ENCODE results near the gene PDE8A. TPM values are rescaled to one million over a fixed set of nuclear protein-coding genes. Genes with fewer than 3 reads are reported as not detected.

The PDE8A gene
- total and polyA plus RNA-seq, 2 of the 13 experiments (the other 11 are each of a cell fraction or from before 2014, with no cell fraction given): 26.3 to 48.5 TPM

GRCh38 chr15:85063088-85063487 is 81.4 kb downstream of the PDE8A start (continued):
- no peak for TF ChIP-seq HMGXB4 (CRISPR knock-in tag; IDR thresholded peaks at IDR 0.05; ENCODE audit: borderline replicate concordance in 1 of 2, low read depth in 1 of 2)

GRCh38 chr15:85063522-85064079 is 81.9 kb downstream of the PDE8A start:
- in situ Hi-C loops (cut with HindIII; ENCODE audit: extremely low pct_ligation_motif_present, low pct_unique_long_range_greater_than_20kb): no loop called here
- Histone ChIP-seq H3K9ac (ENCODE audit: insufficient read depth, low read depth, low read length) (no peak overlapping the region), H2AFZ (ENCODE audit: low read length) (no peak overlapping the region), H3K27ac (ENCODE audit: extremely low read length, insufficient read depth, low read length) (no peak overlapping the region), H3K4me1 (ENCODE audit: insufficient read depth, low read length) (peaks cover 52% of the 10 kb centered on the region), H3K9me3 (ENCODE audit: low read length) (0 out of 2 replicates have a peak, but pooled peaks cover 5% of the 10 kb centered on the region), H3K27me3 (ENCODE audit: control insufficient read depth in 1 of 2, insufficient read depth in 2 of 2, low read length in 2 of 2) (no peaks in the 10 kb centered on the region), H3K4me2 (ENCODE audit: low read depth, low read length) (no peak overlapping the region), H4K20me1 (ENCODE audit: insufficient read depth, low read length) (no peaks in the 10 kb centered on the region), H3K79me2 (ENCODE audit: insufficient read depth, low read length) (peaks cover 57% of the 10 kb centered on the region), H3K36me3 (replicated peaks in 1 of 2; ENCODE audit: control insufficient read depth in 1 of 2, insufficient read depth in 2 of 2, low read length in 2 of 2) (peaks cover 9 to 21% of the 10 kb centered on the region in 2 experiments), H3K4me3 (replicated peaks in 1 of 3; ENCODE audit: insufficient read depth in 1 of 3, low read depth in 2 of 3, low read length in 3 of 3) (no peak overlapping the region)
- 100% methylated on average over 1 of the region's 1 CpG for WGBS (ENCODE audit: low lambda C conversion rate)
- BruUV-seq (replicated peaks): no TSS peak
- no peak for ATAC-seq
- CTCF ChIA-PET (ENCODE audit: low intra/inter-chr PET ratio, low total read pairs): no interaction called here
- DNase-seq (ENCODE audit: low spot score): no peak
- POLR2A ChIA-PET: no interaction called here
- intact Hi-C loops (cut with micrococcal nuclease; ENCODE audit: unreplicated experiment): no loop called here
- FAIRE-seq: no peak
- TF ChIP-seq AKNA (CRISPR knock-in tag; IDR thresholded peaks at IDR 0.05; ENCODE audit: borderline replicate concordance): no peak
- no peak for TF ChIP-seq PATZ1 (CRISPR knock-in tag; IDR thresholded peaks at IDR 0.05)
- no peak for TF ChIP-seq ZBTB46 (CRISPR knock-in tag; IDR thresholded peaks at IDR 0.05; ENCODE audit: borderline replicate concordance)
- TF ChIP-seq SOX6 (IDR thresholded peaks at IDR 0.05): no peak
- no peak for TF ChIP-seq SOX6 (CRISPR knock-in tag; IDR thresholded peaks at IDR 0.05)
- no peak for TF ChIP-seq YEATS4 (CRISPR knock-in tag; IDR thresholded peaks at IDR 0.05; ENCODE audit: borderline replicate concordance)
- no peak for TF ChIP-seq AKAP8 (CRISPR knock-in tag; IDR thresholded peaks at IDR 0.05)
- no peak for TF ChIP-seq TERF1 (CRISPR knock-in tag; IDR thresholded peaks at IDR 0.05)
